K562 (cell line): ENCODE data around the gene ZNF296. TPM values are rescaled to one million over a fixed set of nuclear protein-coding genes. Genes with fewer than 3 reads are reported as not detected.

Experiments
- CLOCK ChIP-seq: fragments of 250-450 bp; sonication (Bioruptor Pico); IDR thresholded peaks from 2 replicates; pipeline ENCODE4 v1.4.0; 2020; ENCODE audit warnings: mild to moderate bottlenecking, moderate library complexity, borderline replicate concordance
- CTCF ChIP-seq, 3 experiments: IDR thresholded peaks in 2 of 3; conservative IDR thresholded peaks in 1 of 3; 2 replicates each; pipeline ENCODE4 v1.5.1; 2011 to 2012; ENCODE audit warnings: low read length in 3 of 3, mild to moderate bottlenecking in 3 of 3, control low read depth in 2 of 3, improper control_type of control experiment in 1 of 3, inconsistent platforms in 1 of 3, low read depth in 1 of 3, mixed read lengths in 1 of 3, moderate library complexity in 1 of 3; ENCODE audit not compliant: insufficient read depth in 2 of 3
- DDX20 ChIP-seq: fragments of 450-650 bp; IDR thresholded peaks from 2 replicates; pipeline ENCODE4 v1.6.1; 2016; ENCODE audit warnings: missing genetic modification characterization, low read depth, mild to moderate bottlenecking, missing compliant biosample characterization, moderate library complexity
- FOXA1 ChIP-seq: fragments of 450-650 bp; IDR thresholded peaks from 2 replicates; pipeline ENCODE4 v1.6.1; 2016; ENCODE audit warnings: mild to moderate bottlenecking, borderline replicate concordance
- MTA3 ChIP-seq: fragments of 450-650 bp; formaldehyde crosslinking; IDR thresholded peaks from 2 replicates; pipeline ENCODE4 v1.6.1; 2017; ENCODE audit warnings: mild to moderate bottlenecking, borderline replicate concordance
- RFX1 ChIP-seq: fragments of 450-650 bp; IDR thresholded peaks from 2 replicates; pipeline ENCODE4 v1.6.1; 2016; ENCODE audit warnings: mild to moderate bottlenecking, moderate library complexity
- RREB1 ChIP-seq: fragments of 250-450 bp; sonication (Bioruptor Pico); IDR thresholded peaks from 2 replicates; pipeline ENCODE4 v1.4.0; 2020
- ZBTB43 ChIP-seq: sonication (generic); formaldehyde crosslinking; IDR thresholded peaks from 2 replicates; pipeline ENCODE4 v1.8.0; 2023; ENCODE audit warnings: mild to moderate bottlenecking, missing genetic modification reagents
- ZBTB7A ChIP-seq: IDR thresholded peaks from 2 replicates; pipeline ENCODE4 v1.6.1; 2011; ENCODE audit warnings: low read depth, mild to moderate bottlenecking, low read length, moderate library complexity, borderline replicate concordance; ENCODE audit not compliant: control insufficient read depth
- ZNF197 ChIP-seq: fragments of 200-800 bp; sonication (Bioruptor generic); IDR thresholded peaks from 2 replicates; pipeline ENCODE4 v1.6.1; 2016; ENCODE audit warnings: low read depth, missing genetic modification characterization, missing compliant biosample characterization
- ZNF232 ChIP-seq: sonication (generic); formaldehyde crosslinking; IDR thresholded peaks from 2 replicates; pipeline ENCODE4 v1.8.0; 2022; ENCODE audit warnings: mild to moderate bottlenecking, missing genetic modification reagents
- ZNF449 ChIP-seq: fragments of 250-450 bp; sonication (Bioruptor Pico); IDR thresholded peaks from 2 replicates; pipeline ENCODE4 v1.8.0; 2022; ENCODE audit warnings: moderate library complexity, mild to moderate bottlenecking, inconsistent platforms
- polyA plus RNA-seq, 8 experiments: library from polyadenylated mRNA; depleted of rRNA in 4 of 8; stranded (reverse) in 5 of 8; unstranded in 3 of 8; fragments of >200 nt; fragmentation: Nextera tagmentation in 2 of 8; fragmentation: Illumina TruSeq in 1 of 8; extraction: Ambion mirVana in 2 of 8; extraction: Trizol in 1 of 8; gene quantifications; 2 replicates each; pipeline versions ENCODE4 v1.2.1 to v1.2.3, GENCODE V29; 2011 to 2014; ENCODE audit warnings: inconsistent platforms in 1 of 8, missing spikeins in 1 of 8
- total RNA-seq, 7 experiments: library from RNA; depleted of rRNA in 6 of 7; stranded (reverse); fragments of >200 nt in 6 of 7; fragmentation: Illumina TruSeq in 2 of 7; extraction: Trizol in 2 of 7; gene quantifications; 2 replicates each; pipeline versions ENCODE4 v1.2.1 to v1.2.3, GENCODE V29; 2011 to 2021; ENCODE audit warnings: low replicate concordance in 1 of 7

ZNF296 gene
- total and polyA plus RNA-seq, 9 of the 15 experiments (the other 6 are each of a cell fraction or from before 2014, with no cell fraction given) = 0.03 to 8.8 (median 0.47) TPM; not detected in 1

GRCh38 chr19:45079063-45079910 lies 3.0 kb upstream of the ZNF296 start, which contains the start of gene GEMIN7 (continued):
- TF ChIP-seq ZBTB43 (CRISPR knock-in tag) (peak; percentile 61), FOXA1 (no peak), ZBTB7A (peak; percentile 91; the same call in 1 of the 2 replicates), ZNF197 (CRISPR knock-in tag) (no peak), CTCF (IDR thresholded peaks at IDR 0.05 in 2 of 3, conservative IDR thresholded peaks at IDR 0.05 in 1 of 3; ENCODE audit: insufficient read depth in 2 of 3, low read depth in 1 of 3, low read length in 3 of 3) (peak; percentile 11 to 56 (median 40); a peak in 4 of 6 replicates), RREB1 (peak; percentile 64; the same call in 1 of the 2 replicates), ZNF449 (CRISPR knock-in tag) (no peak), MTA3 (peak; percentile 89), RFX1 (no peak), ZNF232 (CRISPR knock-in tag) (no peak; the same call in 1 of the 2 replicates), CLOCK (CRISPR knock-in tag) (no peak), DDX20 (tag) (no peak)
